ENCODE data around the gene USP47. TPM values are rescaled to one million over a fixed set of nuclear protein-coding genes. Genes with fewer than 3 reads are reported as not detected.

Gene USP47
- total RNA-seq, 2 experiments from 2014 or later: 42.2 to 44.1 TPM

- TF ChIP-seq CTCF (conservative IDR thresholded peaks at IDR 0.05; ENCODE audit: low read length) (no peak), EZH2phosphoT487 (IDR thresholded peaks at IDR 0.05; ENCODE audit: borderline replicate concordance, low read depth, low read length) (no peak)
- H3K4me1 ChIP-seq (ENCODE audit: insufficient read depth, low read length, poor library complexity, severe bottlenecking): no peaks in the 10 kb centered on the region
- H3K79me2 ChIP-seq (ENCODE audit: insufficient read depth, low read depth, low read length): no peaks in the 10 kb centered on the region
- ChIA-PET POLR2A (no interaction called here), CTCF (ENCODE audit: unreplicated experiment) (no interaction called here)
- no peak overlapping the region for H2AFZ ChIP-seq (ENCODE audit: low read length)
- H3K27ac ChIP-seq (ENCODE audit: low read depth, low read length, poor library complexity, severe bottlenecking): no peak overlapping the region
- H4K20me1 ChIP-seq (ENCODE audit: insufficient read depth, low read length): no peaks in the 10 kb centered on the region
- H3K9me2 ChIP-seq (ENCODE audit: insufficient read depth, low read length): no peaks in the 10 kb centered on the region
- no peak for DNase-seq (ENCODE audit: low spot score)
- no peaks in the 10 kb centered on the region for H3K9me3 ChIP-seq (ENCODE audit: low read length)
- intact Hi-C loops (cut with micrococcal nuclease; ENCODE audit: unreplicated experiment): no loop called here
- no peak overlapping the region for H3K4me2 ChIP-seq (ENCODE audit: low read length)
- H3K36me3 ChIP-seq (ENCODE audit: insufficient read depth, low read length): no peaks in the 10 kb centered on the region
- H3K4me3 ChIP-seq (ENCODE audit: low read depth, low read length, poor library complexity, severe bottlenecking): no peak overlapping the region
- no TSS peak for BruUV-seq (replicated peaks)
Observed at GRCh38 chr11:11963067-11963466, 121.3 kb downstream of the USP47 start.

- Histone ChIP-seq H2AFZ (ENCODE audit: low read length) (no peak overlapping the region), H3K79me2 (ENCODE audit: insufficient read depth, low read depth, low read length) (no peaks in the 10 kb centered on the region), H3K4me2 (ENCODE audit: low read length) (no peak overlapping the region), H3K4me3 (ENCODE audit: low read depth, low read length, poor library complexity, severe bottlenecking) (no peak overlapping the region), H4K20me1 (ENCODE audit: insufficient read depth, low read length) (no peaks in the 10 kb centered on the region), H3K9me2 (ENCODE audit: insufficient read depth, low read length) (no peaks in the 10 kb centered on the region), H3K9me3 (ENCODE audit: low read length) (no peaks in the 10 kb centered on the region), H3K36me3 (ENCODE audit: insufficient read depth, low read length) (no peaks in the 10 kb centered on the region), H3K27ac (ENCODE audit: low read depth, low read length, poor library complexity, severe bottlenecking) (no peak overlapping the region), H3K4me1 (ENCODE audit: insufficient read depth, low read length, poor library complexity, severe bottlenecking) (no peaks in the 10 kb centered on the region)
- intact Hi-C loops (cut with micrococcal nuclease; ENCODE audit: unreplicated experiment): no loop called here
- TF ChIP-seq CTCF (conservative IDR thresholded peaks at IDR 0.05; ENCODE audit: low read length): no peak
- no peak for TF ChIP-seq EZH2phosphoT487 (IDR thresholded peaks at IDR 0.05; ENCODE audit: borderline replicate concordance, low read depth, low read length)
- DNase-seq (ENCODE audit: low spot score): no peak
- ChIA-PET POLR2A (no interaction called here), CTCF (ENCODE audit: unreplicated experiment) (no interaction called here)
- BruUV-seq (replicated peaks): no TSS peak
Observed at GRCh38 chr11:11963842-11964773, 122.3 kb downstream of the USP47 start.

GRCh38 chr11:11964774-11965150 lies 123.0 kb downstream of the USP47 start:
- Histone ChIP-seq H2AFZ (ENCODE audit: low read length) (no peak overlapping the region), H3K27ac (ENCODE audit: low read depth, low read length, poor library complexity, severe bottlenecking) (no peak overlapping the region), H3K4me3 (ENCODE audit: low read depth, low read length, poor library complexity, severe bottlenecking) (no peak overlapping the region), H3K4me2 (ENCODE audit: low read length) (no peak overlapping the region), H3K4me1 (ENCODE audit: insufficient read depth, low read length, poor library complexity, severe bottlenecking) (no peaks in the 10 kb centered on the region), H3K9me3 (ENCODE audit: low read length) (no peaks in the 10 kb centered on the region), H3K36me3 (ENCODE audit: insufficient read depth, low read length) (no peaks in the 10 kb centered on the region), H4K20me1 (ENCODE audit: insufficient read depth, low read length) (no peaks in the 10 kb centered on the region), H3K9me2 (ENCODE audit: insufficient read depth, low read length) (no peaks in the 10 kb centered on the region), H3K79me2 (ENCODE audit: insufficient read depth, low read depth, low read length) (no peaks in the 10 kb centered on the region)
- no peak for TF ChIP-seq CTCF (conservative IDR thresholded peaks at IDR 0.05; ENCODE audit: low read length)
- TF ChIP-seq EZH2phosphoT487 (IDR thresholded peaks at IDR 0.05; ENCODE audit: borderline replicate concordance, low read depth, low read length): no peak
- ChIA-PET CTCF (ENCODE audit: unreplicated experiment) (no interaction called here), POLR2A (no interaction called here)
- intact Hi-C loops (cut with micrococcal nuclease; ENCODE audit: unreplicated experiment): no loop called here
- no TSS peak for BruUV-seq (replicated peaks)
- no peak for DNase-seq (ENCODE audit: low spot score)
